ENCODE data around the gene ZNF280A. TPM values are rescaled to one million over a fixed set of nuclear protein-coding genes. Genes with fewer than 3 reads are reported as not detected.

The ZNF280A gene
- total RNA-seq (under 1 TPM in 1 of 7 donors, not detected in 6; 0.10 TPM), polyA plus RNA-seq (under 1 TPM in 1 of 2 donors, not detected in 1; 0.17 TPM)
- long read RNA-seq, donor 1: 0 reads
- long read RNA-seq, donor 2: 0 reads
- long read RNA-seq, donor 3: 0 reads

GRCh38 chr22:22520020-22520656 is at the start of gene ZNF280A:
Gene ZNF280A (minus strand): TSS chr22:22520270. CDS start chr22:22515630, 4,640 bp downstream.
- no peak within 1 kb of the TSS for H3K4me3 ChIP-seq
- WGBS, 3 donors: 61 to 71% (median 66%) methylated on average over 12 of the region's 12 CpGs
- H3K27me3 ChIP-seq: no peaks in the 10 kb centered on the region

GRCh38 chr22:22569218-22569617 is 49.1 kb upstream of the ZNF280A start:
- no peaks in the 10 kb centered on the region for H3K27me3 ChIP-seq
- WGBS, 3 donors: 81 to 92% (median 83%) methylated on average over 5 of the region's 5 CpGs
- H3K36me3 ChIP-seq: no peaks in the 10 kb centered on the region
- no peaks in the 10 kb centered on the region for H3K9me3 ChIP-seq
- no peak for TF ChIP-seq POLR2A (IDR thresholded peaks at IDR 0.05)
- no peak for TF ChIP-seq EP300 (IDR thresholded peaks at IDR 0.05)
- TF ChIP-seq CTCF (IDR thresholded peaks at IDR 0.05): no peak
- no peak overlapping the region for H3K4me3 ChIP-seq
- intact Hi-C loops (cut with DNase I): no loop called here
- no peak overlapping the region for H3K27ac ChIP-seq
- no peaks in the 10 kb centered on the region for H3K4me1 ChIP-seq (ENCODE audit: insufficient read depth)
- DNase-seq: no peak

More at GRCh38 chr22:22520020-22520656, at the start of gene ZNF280A:
- H3K36me3 ChIP-seq: no peaks in the 10 kb centered on the region
- TF ChIP-seq CTCF (IDR thresholded peaks at IDR 0.05) (no peak), POLR2A (IDR thresholded peaks at IDR 0.05) (no peak), EP300 (IDR thresholded peaks at IDR 0.05) (no peak)
- H3K9me3 ChIP-seq: no peaks in the 10 kb centered on the region
- intact Hi-C loops (cut with DNase I): no loop called here
- no peaks in the 10 kb centered on the region for H3K4me1 ChIP-seq (ENCODE audit: insufficient read depth)
- no peak for DNase-seq
- H3K27ac ChIP-seq: no peak within 1 kb of the TSS

GRCh38 chr22:22565981-22566380 is 45.9 kb upstream of the ZNF280A start:
- intact Hi-C loops (cut with DNase I): no loop called here
- DNase-seq: no peak
- no peak overlapping the region for H3K4me3 ChIP-seq
- 89 to 99% (median 95%) methylated on average over 2 of the region's 2 CpGs for WGBS, 3 donors
- H3K4me1 ChIP-seq (ENCODE audit: insufficient read depth): no peaks in the 10 kb centered on the region
- no peaks in the 10 kb centered on the region for H3K9me3 ChIP-seq
- H3K27me3 ChIP-seq: no peaks in the 10 kb centered on the region
- H3K36me3 ChIP-seq: no peaks in the 10 kb centered on the region
- TF ChIP-seq POLR2A (IDR thresholded peaks at IDR 0.05): no peak
- no peak for TF ChIP-seq EP300 (IDR thresholded peaks at IDR 0.05)
- TF ChIP-seq CTCF (IDR thresholded peaks at IDR 0.05): no peak
- no peak overlapping the region for H3K27ac ChIP-seq

GRCh38 chr22:22558972-22559603 is 39.0 kb upstream of the ZNF280A start, which contains the start of gene PRAME:
Gene PRAME (minus strand): TSS chr22:22559265. CDS start chr22:22556832, 2,433 bp downstream.
- DNase-seq: peak; percentile 38 to 82 (median 59)
- no peaks in the 10 kb centered on the region for H3K4me1 ChIP-seq (ENCODE audit: insufficient read depth)
- intact Hi-C loops (cut with DNase I): no loop called here
- TF ChIP-seq EP300 (IDR thresholded peaks at IDR 0.05) (no peak), CTCF (IDR thresholded peaks at IDR 0.05) (peak in 2 of 3 donors; percentile 8 to 35)
- H3K4me3 ChIP-seq: no peak within 1 kb of the TSS
- WGBS, 3 donors: 36 to 54% (median 45%) methylated on average over 31 to 32 of the region's 32 CpGs
- H3K36me3 ChIP-seq: no peaks in the 10 kb centered on the region
- no peaks in the 10 kb centered on the region for H3K9me3 ChIP-seq
- no peaks in the 10 kb centered on the region for H3K27me3 ChIP-seq
- no peak within 1 kb of the TSS for H3K27ac ChIP-seq

Data from ovary (tissue), 10 donors.